Stimulated activated CD4-positive, alpha-beta T cell treated with anti-CD3 and anti-CD28 coated beads, Interleukin-4, amount 100 ng/mL, for 1 hour (primary cell): Measurements from ENCODE around the gene AGK.
"Not testable (repeated sequence)": the region's sequence is repeated elsewhere in the genome, so short reads cannot be mapped to it uniquely, and the experiment has no call there.

Experiments used
- DNase-seq: peaks from one replicate; pipeline ENCODE4 v3.0.0-alpha.2; 2020

AGK gene

GRCh38 chr7:141557360-141557759 lies 6.2 kb downstream of the AGK start:
- DNase-seq, result no peak

- DNase-seq, result not testable (repeated sequence)
Observed at GRCh38 chr7:141557831-141558531, 6.8 kb downstream of the AGK start.

GRCh38 chr7:141558544-141559183 lies 7.5 kb downstream of the AGK start:
- no peak for DNase-seq

- no peak for DNase-seq
Observed at GRCh38 chr7:141559961-141560360, 8.8 kb downstream of the AGK start.

- no peak for DNase-seq
Observed at GRCh38 chr7:141562036-141562435, 10.8 kb downstream of the AGK start.

GRCh38 chr7:141562543-141562942 lies 11.3 kb downstream of the AGK start:
- DNase-seq, result no peak

- DNase-seq, result no peak
Observed at GRCh38 chr7:141562972-141563371, 11.8 kb downstream of the AGK start.

- peak; percentile 25 for DNase-seq
Observed at GRCh38 chr7:141563956-141564623, 12.9 kb downstream of the AGK start.

GRCh38 chr7:141567432-141567831 lies 16.2 kb downstream of the AGK start:
- no peak for DNase-seq

GRCh38 chr7:141568227-141568626 lies 17.0 kb downstream of the AGK start:
- DNase-seq, result no peak

- DNase-seq, result no peak
Observed at GRCh38 chr7:141571059-141571458, 19.8 kb downstream of the AGK start.

GRCh38 chr7:141572175-141572574 lies 21.0 kb downstream of the AGK start:
- no peak for DNase-seq

GRCh38 chr7:141573511-141573910 lies 22.3 kb downstream of the AGK start:
- DNase-seq, result no peak

- DNase-seq, result no peak
Observed at GRCh38 chr7:141575164-141575563, 24.0 kb downstream of the AGK start.

- DNase-seq, result no peak
Observed at GRCh38 chr7:141575654-141576448, 24.6 kb downstream of the AGK start.

GRCh38 chr7:141577043-141577839 lies 26.0 kb downstream of the AGK start:
- no peak for DNase-seq

GRCh38 chr7:141579953-141580352 lies 28.7 kb downstream of the AGK start:
- DNase-seq, result not testable (repeated sequence)

- not testable (repeated sequence) for DNase-seq
Observed at GRCh38 chr7:141582063-141582462, 30.9 kb downstream of the AGK start.

GRCh38 chr7:141584935-141585334 lies 33.7 kb downstream of the AGK start:
- DNase-seq, result no peak

- DNase-seq, result no peak
Observed at GRCh38 chr7:141585592-141586510, 34.6 kb downstream of the AGK start.

- DNase-seq, result no peak
Observed at GRCh38 chr7:141586878-141587277, 35.7 kb downstream of the AGK start.
